Liver (tissue), 9 donors: Measurements from ENCODE around the gene MBNL2. TPM values are rescaled to one million over a fixed set of nuclear protein-coding genes. Genes with fewer than 3 reads are reported as not detected.

Experiments used
- DNase-seq: peaks from one replicate; pipeline ENCODE4 v3.0.0-alpha.2; 2017; ENCODE audit warnings: low spot score
- H3K27ac ChIP-seq, 2 donors: one replicate each; pipeline ENCODE4 v1.7.0; 2013; ENCODE audit warnings: inconsistent platforms in 2 of 2, low read length in 2 of 2, control low read depth in 1 of 2, low read depth in 1 of 2, mild to moderate bottlenecking in 1 of 2
- H3K27me3 ChIP-seq, 4 donors: one replicate each; pipeline versions ENCODE4 v1.6.1 to v1.7.0; 2013; ENCODE audit warnings: low read length in 3 of 4, inconsistent platforms in 1 of 4, mild to moderate bottlenecking in 1 of 4, moderate library complexity in 1 of 4; ENCODE audit not compliant: control insufficient read depth in 4 of 4, insufficient read depth in 4 of 4
- H3K36me3 ChIP-seq, 4 donors: one replicate each; pipeline versions ENCODE4 v1.6.1 to v1.7.0; 2013; ENCODE audit warnings: low read length in 3 of 4, mild to moderate bottlenecking in 3 of 4, low read depth in 1 of 4, moderate library complexity in 1 of 4; ENCODE audit not compliant: control insufficient read depth in 4 of 4, insufficient read depth in 3 of 4
- H3K4me1 ChIP-seq, 4 donors: one replicate each; pipeline versions ENCODE4 v1.6.1 to v1.7.0; 2013; ENCODE audit warnings: low read length in 3 of 4, mild to moderate bottlenecking in 3 of 4, moderate library complexity in 1 of 4; ENCODE audit not compliant: control insufficient read depth in 4 of 4, insufficient read depth in 4 of 4
- H3K4me3 ChIP-seq, 3 donors: one replicate each; pipeline versions ENCODE4 v1.6.1 to v1.7.0; 2013; ENCODE audit warnings: low read length in 3 of 3, control low read depth in 1 of 3, low read depth in 1 of 3, mild to moderate bottlenecking in 1 of 3
- H3K9ac ChIP-seq, 2 donors: one replicate each; pipeline ENCODE4 v1.7.0; 2013; ENCODE audit warnings: low read length in 2 of 2, mild to moderate bottlenecking in 2 of 2, moderate library complexity in 2 of 2, control low read depth in 1 of 2, low read depth in 1 of 2
- H3K9me3 ChIP-seq, 4 donors: one replicate each; pipeline versions ENCODE4 v1.6.1 to v1.7.0; 2013; ENCODE audit warnings: low read length in 3 of 4; ENCODE audit not compliant: control insufficient read depth in 4 of 4
- ATF3 ChIP-seq: IDR thresholded peaks from 2 replicates; pipeline ENCODE4 v1.6.1; 2016; ENCODE audit warnings: antibody characterized with exemption
- CTCF ChIP-seq: fragments of 150-350 bp; IDR thresholded peaks from 2 replicates; pipeline ENCODE4 v1.5.1; 2017; ENCODE audit warnings: improper control_type of control experiment, low read depth, low read length; ENCODE audit not compliant: missing input control
- EGR1 ChIP-seq, 2 donors: IDR thresholded peaks; 2 replicates each; pipeline ENCODE4 v1.6.1; 2016 to 2018; ENCODE audit warnings: antibody characterized with exemption in 2 of 2, low read depth in 2 of 2
- FOXA1 ChIP-seq: IDR thresholded peaks from 2 replicates; pipeline ENCODE4 v1.6.1; 2016; ENCODE audit warnings: antibody characterized with exemption
- FOXA2 ChIP-seq: IDR thresholded peaks from 2 replicates; pipeline ENCODE4 v1.6.1; 2016; ENCODE audit warnings: antibody characterized with exemption
- GABPA ChIP-seq, 2 donors: IDR thresholded peaks in 1 of 2; conservative IDR thresholded peaks in 1 of 2; 2 replicates each; pipeline ENCODE4 v1.6.1; 2016; ENCODE audit warnings: antibody characterized with exemption in 2 of 2, mild to moderate bottlenecking in 1 of 2, moderate library complexity in 1 of 2
- HNF4A ChIP-seq, 2 donors: conservative IDR thresholded peaks; 2 replicates each; pipeline ENCODE4 v1.6.1; 2016; ENCODE audit warnings: antibody characterized with exemption in 2 of 2, mild to moderate bottlenecking in 2 of 2
- HNF4G ChIP-seq: IDR thresholded peaks from 2 replicates; pipeline ENCODE4 v1.6.1; 2016; ENCODE audit warnings: antibody characterized with exemption
- JUND ChIP-seq, 2 donors: IDR thresholded peaks; 2 replicates each; pipeline ENCODE4 v1.6.1; 2016; ENCODE audit warnings: antibody characterized with exemption in 2 of 2
- MAX ChIP-seq: IDR thresholded peaks from 2 replicates; pipeline ENCODE4 v1.6.1; 2016; ENCODE audit warnings: antibody characterized with exemption
- NR2F2 ChIP-seq: IDR thresholded peaks from 2 replicates; pipeline ENCODE4 v1.6.1; 2016; ENCODE audit warnings: antibody characterized with exemption
- RAD21 ChIP-seq, 2 donors: IDR thresholded peaks; 2 replicates each; pipeline ENCODE4 v1.6.1; 2016; ENCODE audit warnings: antibody characterized with exemption in 2 of 2, mild to moderate bottlenecking in 2 of 2
- REST ChIP-seq: IDR thresholded peaks from 2 replicates; pipeline ENCODE4 v1.6.1; 2016; ENCODE audit warnings: antibody characterized with exemption, mild to moderate bottlenecking
- RXRA ChIP-seq, 2 donors: IDR thresholded peaks; 2 replicates each; pipeline ENCODE4 v1.6.1; 2017 to 2018; ENCODE audit warnings: antibody characterized with exemption in 2 of 2, mild to moderate bottlenecking in 1 of 2
- SP1 ChIP-seq: IDR thresholded peaks from 2 replicates; pipeline ENCODE4 v1.6.1; 2018; ENCODE audit warnings: antibody characterized with exemption, mild to moderate bottlenecking
- TAF1 ChIP-seq: conservative IDR thresholded peaks from 2 replicates; pipeline ENCODE4 v1.6.1; 2016; ENCODE audit warnings: antibody characterized with exemption, mild to moderate bottlenecking
- YY1 ChIP-seq: IDR thresholded peaks from 2 replicates; pipeline ENCODE4 v1.6.1; 2016; ENCODE audit warnings: antibody characterized with exemption, mild to moderate bottlenecking
- ZBTB33 ChIP-seq: IDR thresholded peaks from 2 replicates; pipeline ENCODE4 v1.6.1; 2016; ENCODE audit warnings: antibody characterized with exemption
- WGBS: extraction: QIAGEN DNeasy Blood & Tissue Kit; methylation state at CpG from one replicate; pipeline ENCODE4 v1.1.7; 2013; 5-methylcytosine and 5-hydroxymethylcytosine counted together
- polyA plus RNA-seq, 2 donors: library from polyadenylated mRNA; stranded (reverse) in 1 of 2; unstranded in 1 of 2; fragments of 200-250 nt in 1 of 2; fragments of >200 nt in 1 of 2; fragmentation: Nextera tagmentation in 1 of 2; extraction: Ambion mirVana in 1 of 2; gene quantifications; one replicate each; pipeline versions ENCODE4 v1.2.1 to v1.2.3, GENCODE V29; 2013 to 2015
- total RNA-seq, 2 donors: library from RNA; depleted of rRNA; stranded (reverse); fragments of >200 nt; gene quantifications; one replicate each; pipeline ENCODE4 v1.2.3, GENCODE V29; 2014
- donor health status: healthy.
- donor health status: healthy.
- donor health status: healthy.
- donor health status: healthy.
- donor health status: healthy.

MBNL2 gene
- total and polyA plus RNA-seq, 4 donors = 16.0 to 49.6 (median 36.8) TPM

- no peaks in the 10 kb centered on the region for H3K9me3 ChIP-seq
- no peaks in the 10 kb centered on the region for H3K4me1 ChIP-seq
- no peaks in the 10 kb centered on the region for H3K36me3 ChIP-seq
- no peak overlapping the region for H3K27ac ChIP-seq
- 87% methylated on average over 2 of the region's 2 CpGs for WGBS
- DNase-seq = no peak
- no peak for TF ChIP-seq JUND (IDR thresholded peaks at IDR 0.05)
- no peak for TF ChIP-seq YY1
- TF ChIP-seq HNF4G = no peak
- TF ChIP-seq SP1 = no peak
- TF ChIP-seq FOXA2 = no peak
- no peak for TF ChIP-seq MAX
- TF ChIP-seq RAD21 (IDR thresholded peaks at IDR 0.05) = no peak
- no peak for TF ChIP-seq CTCF
- no peak for TF ChIP-seq GABPA (IDR thresholded peaks at IDR 0.05 in 1 of 2, conservative IDR thresholded peaks at IDR 0.05 in 1 of 2)
- no peak for TF ChIP-seq ATF3
- no peak for TF ChIP-seq EGR1 (IDR thresholded peaks at IDR 0.05; ENCODE audit: low read depth in 2 of 2)
- TF ChIP-seq REST = no peak
- no peak for TF ChIP-seq ZBTB33
- no peak for TF ChIP-seq NR2F2
- TF ChIP-seq RXRA (IDR thresholded peaks at IDR 0.05) = no peak
- TF ChIP-seq FOXA1 = no peak
- TF ChIP-seq HNF4A (conservative IDR thresholded peaks at IDR 0.05) = no peak
- no peak for TF ChIP-seq TAF1
- no peak overlapping the region for H3K4me3 ChIP-seq
- H3K9ac ChIP-seq = no peak overlapping the region
- no peaks in the 10 kb centered on the region for H3K27me3 ChIP-seq
These were observed 42.6 kb upstream of the MBNL2 start for GRCh38 chr13:97179501-97179900.
